ENCODE data around the gene TSPAN32.

The TSPAN32 gene

DNA sequence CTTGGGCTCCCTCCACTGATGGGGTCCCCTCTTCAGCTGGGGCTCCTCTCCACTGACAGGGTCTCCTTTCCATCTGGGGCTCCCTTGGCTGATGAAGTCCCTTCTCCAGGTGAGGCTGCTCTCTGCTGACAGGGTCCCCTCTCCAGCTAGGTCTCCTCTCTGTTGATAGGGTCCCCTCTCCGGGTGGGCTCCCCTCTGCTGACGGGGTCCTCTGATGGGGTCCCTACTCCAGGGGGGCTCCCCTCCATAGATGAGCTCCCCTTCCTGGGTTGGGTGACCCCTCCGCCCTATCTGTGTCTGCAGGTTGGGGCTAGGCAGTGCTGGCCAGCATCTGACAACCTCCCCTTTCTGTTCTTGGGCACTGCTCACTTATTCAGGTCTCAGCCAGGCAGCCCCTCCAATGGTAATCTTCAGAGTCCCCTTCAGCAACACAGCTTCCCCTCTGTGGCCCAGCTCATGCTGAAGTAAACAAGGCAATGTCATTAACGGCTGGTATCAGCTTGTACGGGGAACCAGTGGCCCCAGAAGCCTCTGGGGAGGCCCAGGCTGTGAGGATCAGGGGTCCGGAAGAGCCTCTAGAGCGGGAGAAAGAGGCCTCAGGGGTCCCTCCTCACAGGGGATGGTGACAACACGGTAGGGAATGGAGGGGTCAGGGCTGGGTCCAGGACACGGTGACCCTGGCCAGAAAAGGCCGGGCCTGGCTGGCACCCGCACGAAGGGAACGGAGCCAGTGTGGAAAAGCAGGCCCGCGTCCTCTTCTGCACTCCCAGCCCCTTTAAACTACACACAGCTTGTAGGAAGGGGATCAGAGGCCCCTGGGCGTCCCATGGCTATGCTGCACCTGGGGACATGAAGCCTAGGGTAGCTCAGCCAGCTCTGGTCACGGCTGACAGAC, 65.7 kb downstream of the TSPAN32 start:
- no peak for DNase-seq
